Endometrial microvascular endothelial cells (primary cell): ENCODE measurements around the gene NDUFS5. TPM values are rescaled to one million over a fixed set of nuclear protein-coding genes. Genes with fewer than 3 reads are reported as not detected.

Experiments used
- total RNA-seq: library from RNA; depleted of rRNA; stranded (reverse); fragments of >200 nt; gene quantifications from one replicate; pipeline ENCODE4 v1.2.3, GENCODE V29; 2015; ENCODE audit errors: inconsistent ontology term

The NDUFS5 gene
- total RNA-seq, 1 donor from 2014 or later: 487 TPM

Other genes with a start within 250 kb of the NDUFS5 start
- 20.5 TPM for gene RRAGC, start 166.6 kb upstream of the NDUFS5 start, total RNA-seq
- 23.0 TPM for gene MYCBP, start 153.0 kb upstream of the NDUFS5 start, total RNA-seq
- not detected for gene GJA9, start 144.8 kb upstream of the NDUFS5 start, total RNA-seq
- gene RHBDL2, start 84.5 kb upstream of the NDUFS5 start, total RNA-seq: not detected
- gene AKIRIN1, start 35.1 kb upstream of the NDUFS5 start, total RNA-seq: 45.0 TPM
- gene MACF1, start 178.3 kb downstream of the NDUFS5 start, total RNA-seq: 183 TPM